Hepatocyte (in vitro differentiated cells): ENCODE results near the gene OR2T34.

ENCODE experiments used
- EZH2 ChIP-seq: fragments of 200-600 bp; sonication (generic); IDR thresholded peaks from 2 replicates; pipeline ENCODE4 v1.6.1; 2016; ENCODE audit warnings: antibody characterized with exemption, mild to moderate bottlenecking, borderline replicate concordance
- TF ChIP-seq, protein P1 (sequence below): fragments of 200-600 bp; sonication (generic); IDR thresholded peaks from 2 replicates; pipeline ENCODE4 v1.5.1; 2016; ENCODE audit warnings: antibody characterized with exemption, mild to moderate bottlenecking; ENCODE audit not compliant: poor library complexity

DNA sequence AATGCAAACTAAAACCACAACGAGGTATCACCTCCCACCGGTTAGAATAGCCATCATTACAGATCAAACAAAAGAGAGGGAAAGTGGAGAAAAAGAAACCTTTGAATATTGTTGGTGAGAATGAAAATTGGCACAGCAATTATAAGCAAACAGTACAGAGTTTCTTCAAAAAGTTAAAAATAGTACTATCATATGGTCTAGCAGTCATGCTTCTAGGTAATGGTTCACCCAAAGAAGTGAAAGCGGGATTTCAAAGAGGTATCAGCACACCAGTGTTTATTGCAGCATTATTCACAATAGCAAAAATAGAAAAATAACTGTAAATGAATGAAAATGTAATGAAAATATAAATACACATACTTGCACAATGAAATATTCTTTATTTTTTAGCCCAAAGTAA, 14.8 kb upstream of the OR2T34 start:
- no peak for TF ChIP-seq EZH2
- TF ChIP-seq, protein P1, sequence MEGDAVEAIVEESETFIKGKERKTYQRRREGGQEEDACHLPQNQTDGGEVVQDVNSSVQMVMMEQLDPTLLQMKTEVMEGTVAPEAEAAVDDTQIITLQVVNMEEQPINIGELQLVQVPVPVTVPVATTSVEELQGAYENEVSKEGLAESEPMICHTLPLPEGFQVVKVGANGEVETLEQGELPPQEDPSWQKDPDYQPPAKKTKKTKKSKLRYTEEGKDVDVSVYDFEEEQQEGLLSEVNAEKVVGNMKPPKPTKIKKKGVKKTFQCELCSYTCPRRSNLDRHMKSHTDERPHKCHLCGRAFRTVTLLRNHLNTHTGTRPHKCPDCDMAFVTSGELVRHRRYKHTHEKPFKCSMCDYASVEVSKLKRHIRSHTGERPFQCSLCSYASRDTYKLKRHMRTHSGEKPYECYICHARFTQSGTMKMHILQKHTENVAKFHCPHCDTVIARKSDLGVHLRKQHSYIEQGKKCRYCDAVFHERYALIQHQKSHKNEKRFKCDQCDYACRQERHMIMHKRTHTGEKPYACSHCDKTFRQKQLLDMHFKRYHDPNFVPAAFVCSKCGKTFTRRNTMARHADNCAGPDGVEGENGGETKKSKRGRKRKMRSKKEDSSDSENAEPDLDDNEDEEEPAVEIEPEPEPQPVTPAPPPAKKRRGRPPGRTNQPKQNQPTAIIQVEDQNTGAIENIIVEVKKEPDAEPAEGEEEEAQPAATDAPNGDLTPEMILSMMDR: no peak
